ENCODE data around the gene IGFBP2.

The IGFBP2 gene

GRCh38 chr2:216671791-216672343 lies 38.6 kb downstream of the IGFBP2 start:
- TF ChIP-seq CTCF (IDR thresholded peaks at IDR 0.05; ENCODE audit: low read depth, low read length): no peak
- no peak for DNase-seq (ENCODE audit: extremely low read depth, low read depth)

DNA sequence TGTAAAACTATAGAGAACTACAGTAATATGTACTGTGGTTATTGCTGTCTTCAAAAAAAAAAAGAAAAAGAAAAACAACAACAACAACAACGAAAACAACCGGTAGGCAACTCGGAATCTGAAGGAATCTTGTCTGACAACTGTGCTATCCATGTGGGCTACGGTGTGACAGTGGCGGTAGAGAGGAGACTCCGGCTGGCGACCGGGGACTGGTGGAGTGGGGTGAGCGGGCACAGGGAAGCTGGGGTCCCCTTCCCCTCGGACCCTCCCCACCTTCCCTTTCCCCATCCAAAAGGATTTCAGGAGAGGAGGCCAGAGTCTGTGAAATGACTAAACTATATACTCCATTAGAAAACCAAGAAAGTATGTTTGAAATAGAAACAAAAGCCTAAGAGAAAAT lies 39.2 kb downstream of the IGFBP2 start:
- TF ChIP-seq CTCF (IDR thresholded peaks at IDR 0.05; ENCODE audit: low read depth, low read length): no peak
- no peak for DNase-seq (ENCODE audit: extremely low read depth, low read depth)

DNA sequence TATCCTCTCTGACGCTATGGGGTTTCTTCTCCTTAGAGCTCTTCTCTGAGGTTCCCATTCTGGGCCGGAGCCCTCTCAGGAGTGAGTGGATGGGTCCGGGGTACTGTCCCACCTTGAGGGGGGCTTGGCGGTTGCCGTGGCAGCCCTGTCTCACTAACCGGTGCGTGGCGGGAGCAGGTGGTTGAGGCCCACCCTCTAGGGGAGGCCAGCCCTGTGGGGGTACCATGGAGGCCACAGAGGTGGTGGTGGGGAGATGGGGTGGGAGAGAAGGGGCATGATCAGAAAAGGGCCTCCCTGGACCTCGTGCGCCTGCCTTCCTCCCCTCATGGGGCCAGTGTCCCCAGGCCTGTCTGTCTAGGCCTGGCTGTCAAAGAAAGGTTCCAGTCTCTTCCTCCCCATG lies 39.8 kb downstream of the IGFBP2 start:
- no peak for DNase-seq (ENCODE audit: extremely low read depth, low read depth)
- no peak for TF ChIP-seq CTCF (IDR thresholded peaks at IDR 0.05; ENCODE audit: low read depth, low read length)

GRCh38 chr2:216673609-216674008 lies 40.4 kb downstream of the IGFBP2 start:
- DNase-seq (ENCODE audit: extremely low read depth, low read depth): no peak
- no peak for TF ChIP-seq CTCF (IDR thresholded peaks at IDR 0.05; ENCODE audit: low read depth, low read length)

DNA sequence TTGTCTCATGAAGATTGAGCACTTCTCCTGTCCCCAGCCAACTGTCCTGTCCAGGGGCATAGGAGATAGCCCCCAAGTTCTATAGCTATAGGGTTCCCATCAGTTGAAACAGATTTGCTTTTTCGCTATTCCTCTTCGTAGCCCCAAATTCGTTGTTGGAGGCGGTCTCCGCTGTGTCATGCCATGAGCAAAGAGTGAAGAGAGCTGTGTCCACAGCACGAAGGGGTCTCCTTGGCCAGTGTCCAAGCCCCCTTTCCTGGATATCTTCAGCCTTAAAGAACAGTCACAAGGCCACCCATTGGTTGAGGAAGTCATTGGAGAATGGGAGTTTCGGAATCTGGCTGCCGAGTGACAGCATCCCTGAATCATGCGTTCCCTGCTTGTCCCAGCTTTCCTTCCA lies 41.2 kb downstream of the IGFBP2 start:
- no peak for TF ChIP-seq CTCF (IDR thresholded peaks at IDR 0.05; ENCODE audit: low read depth, low read length)
- no peak for DNase-seq (ENCODE audit: extremely low read depth, low read depth)

- no peak for DNase-seq (ENCODE audit: extremely low read depth, low read depth)
- no peak for TF ChIP-seq CTCF (IDR thresholded peaks at IDR 0.05; ENCODE audit: low read depth, low read length)
Measured at GRCh38 chr2:216676630-216677029, 43.4 kb downstream of the IGFBP2 start.

DNA sequence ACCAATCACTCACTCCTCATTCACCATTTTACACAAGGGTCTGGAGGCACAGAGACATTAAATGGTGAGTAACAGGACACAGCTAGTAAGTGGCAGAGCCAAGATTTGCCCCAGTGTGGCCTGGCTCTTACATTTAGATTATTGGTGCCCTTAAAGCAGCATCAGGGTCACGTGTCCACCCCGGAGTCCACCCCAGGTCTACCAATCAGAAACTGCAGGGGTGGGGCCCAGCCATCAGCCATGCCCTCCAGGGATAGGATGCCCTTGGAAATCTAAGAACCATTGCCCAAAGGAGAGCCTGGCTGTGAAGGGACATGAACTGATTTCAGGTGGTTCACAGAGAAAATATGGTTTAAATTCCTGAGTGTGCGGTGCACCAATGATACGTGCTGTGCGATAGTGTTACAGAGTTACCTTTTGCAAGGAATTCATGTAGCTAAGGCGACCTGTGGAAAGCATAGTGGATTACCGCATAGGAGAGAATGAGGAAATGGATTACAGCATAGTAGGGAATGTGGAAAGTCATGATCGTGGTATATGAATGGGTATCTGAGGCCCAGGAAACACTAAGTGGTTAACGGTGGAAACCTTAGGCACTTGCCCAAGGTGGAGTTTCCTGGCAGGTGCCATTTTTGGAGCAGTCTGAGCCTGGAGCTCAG lies 44.3 kb downstream of the IGFBP2 start:
- DNase-seq (ENCODE audit: extremely low read depth, low read depth): no peak
- no peak for TF ChIP-seq CTCF (IDR thresholded peaks at IDR 0.05; ENCODE audit: low read depth, low read length)
